ENCODE results near the gene EML1.

EML1 gene

GRCh38 chr14:99781853-99782610, 11.2 kb upstream of the EML1 start:
- DNase-seq: no peak

- no peak for DNase-seq
Observed at GRCh38 chr14:99784508-99784907, 8.7 kb upstream of the EML1 start.

GRCh38 chr14:99785426-99785825, 7.8 kb upstream of the EML1 start:
- DNase-seq: no peak

- no peak for DNase-seq
Observed at GRCh38 chr14:99786511-99786989, 6.7 kb upstream of the EML1 start.

- DNase-seq: no peak
Observed at GRCh38 chr14:99788713-99789112, 4.5 kb upstream of the EML1 start.

GRCh38 chr14:99789581-99789980, 3.6 kb upstream of the EML1 start:
- DNase-seq: no peak

DNA sequence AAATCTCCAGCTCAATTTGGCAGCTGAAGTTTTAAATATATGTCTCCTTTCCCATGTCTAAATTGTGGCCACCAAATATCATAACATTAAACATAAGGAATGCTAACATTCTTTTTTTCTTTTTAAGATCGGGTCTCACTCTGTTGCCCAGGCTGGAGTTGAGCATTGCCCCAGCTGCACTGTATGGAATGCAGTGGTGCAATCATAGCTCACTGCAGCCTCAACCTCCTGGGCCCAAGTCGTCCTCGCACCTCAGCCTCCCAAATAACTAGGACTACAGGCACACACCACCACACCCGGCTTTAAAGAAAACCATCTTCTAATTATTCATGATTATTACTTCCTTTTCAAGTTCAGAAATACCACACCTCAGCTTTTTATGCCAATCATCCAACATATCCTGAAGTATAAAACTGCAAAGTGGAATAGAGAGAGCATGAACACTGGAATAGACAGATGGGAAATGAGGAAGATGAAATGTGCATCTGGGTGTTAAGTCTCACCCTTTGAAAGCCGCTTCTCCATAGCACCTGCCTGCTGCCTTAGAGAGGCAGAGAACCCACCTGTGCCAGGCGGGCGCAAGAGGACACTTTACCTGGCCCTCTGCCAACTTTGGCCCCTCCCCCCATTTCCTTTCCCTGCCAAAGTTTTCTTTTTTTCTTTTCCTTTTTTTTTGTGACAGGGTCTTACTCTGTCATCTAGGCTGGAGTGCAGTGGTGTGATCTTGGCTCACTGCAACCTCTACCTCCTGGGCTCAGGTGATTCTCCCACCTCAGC, 2.8 kb upstream of the EML1 start:
- no peak for DNase-seq

DNA sequence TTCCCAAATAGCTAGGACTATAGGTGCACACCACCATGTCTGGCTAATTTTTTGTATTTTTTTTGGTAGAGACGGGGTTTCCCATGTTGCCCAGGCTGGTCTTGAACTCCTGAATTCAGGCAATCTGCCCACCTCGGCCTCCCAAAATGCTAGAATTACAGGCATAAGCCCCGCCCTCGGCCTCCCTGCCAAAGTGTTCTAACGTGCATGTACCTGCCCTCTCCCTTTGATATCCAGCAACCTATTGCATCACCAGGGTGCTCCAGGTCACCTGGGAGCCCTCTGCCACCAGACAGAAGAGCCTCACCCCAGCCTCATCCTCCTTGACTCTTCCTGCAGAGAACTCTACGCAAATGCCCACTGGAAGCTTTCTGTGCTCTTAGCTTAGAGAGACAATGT, 2.2 kb upstream of the EML1 start:
- DNase-seq: no peak

GRCh38 chr14:99791476-99792209, 1.6 kb upstream of the EML1 start:
- DNase-seq: no peak

DNA sequence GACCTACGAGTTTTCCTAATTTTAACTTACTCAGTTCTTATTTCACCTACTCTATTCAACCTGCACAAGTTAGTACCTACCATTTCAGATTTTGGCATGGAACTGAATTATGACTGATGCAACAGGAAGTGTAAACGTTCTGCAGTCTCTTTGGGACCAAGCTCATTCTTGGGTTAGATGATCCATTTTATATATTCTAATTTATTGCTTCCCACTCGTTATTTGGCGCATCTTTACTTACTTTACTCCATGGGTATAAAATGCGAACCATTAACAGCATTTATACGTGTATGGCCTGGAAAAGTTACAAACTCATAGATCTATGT, 1.0 kb upstream of the EML1 start:
- DNase-seq: no peak

GRCh38 chr14:99792551-99793212, 531 bp upstream of the EML1 start:
- peak; percentile 5 for DNase-seq

DNA sequence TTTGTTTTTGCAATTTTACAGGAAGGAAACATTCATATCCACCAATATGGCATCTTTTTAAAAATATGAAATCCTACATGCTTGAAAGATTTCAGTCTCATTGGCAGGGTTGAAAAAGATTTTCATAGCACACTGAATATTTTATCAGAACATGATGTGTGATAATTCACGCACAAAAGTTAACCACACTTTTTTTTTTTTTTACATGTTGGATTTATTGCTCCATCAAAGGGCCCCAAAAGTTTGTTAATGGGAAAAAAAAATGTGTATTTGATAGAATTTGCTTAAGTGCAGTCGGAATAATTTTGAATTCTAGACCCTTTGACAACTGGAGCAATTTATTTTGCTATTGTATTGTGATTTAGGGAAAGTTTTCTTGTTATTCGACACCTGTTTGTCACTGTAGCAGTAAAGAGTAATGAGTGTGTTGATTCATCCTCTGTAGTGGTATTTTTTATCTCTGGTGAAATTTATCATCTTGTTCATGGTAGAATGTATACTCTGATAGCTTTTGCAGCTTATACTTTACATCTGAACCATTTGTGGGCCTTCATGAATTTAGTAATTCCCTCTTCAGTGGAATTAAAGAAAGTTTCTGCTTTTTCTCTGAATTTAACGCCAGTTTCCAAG, 1.1 kb downstream of the EML1 start:
- no peak for DNase-seq

DNA sequence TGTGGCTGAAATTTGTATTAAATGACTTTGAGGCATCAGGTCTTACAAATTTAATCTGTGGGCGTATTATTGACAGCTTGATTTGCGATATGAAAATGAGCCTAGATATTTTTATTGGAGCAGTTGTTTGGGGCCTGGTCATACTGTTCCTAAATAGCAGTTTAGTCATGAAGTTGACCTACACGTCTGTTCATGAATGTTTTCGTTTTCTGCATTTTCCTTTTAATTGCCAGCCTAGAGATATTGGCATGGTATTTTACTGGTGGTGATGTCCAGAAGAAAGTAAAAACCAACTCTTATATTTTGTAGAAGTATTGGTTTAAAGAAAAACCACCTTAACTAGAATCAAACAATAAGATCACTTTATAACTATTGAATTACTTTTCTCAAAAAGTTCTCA, 1.8 kb downstream of the EML1 start:
- DNase-seq: no peak

- no peak for DNase-seq
Observed at GRCh38 chr14:99797231-99797630, 4.0 kb downstream of the EML1 start.

- DNase-seq: no peak
Observed at GRCh38 chr14:99800781-99801180, 7.6 kb downstream of the EML1 start.

GRCh38 chr14:99802301-99803105, 9.3 kb downstream of the EML1 start:
- no peak for DNase-seq

DNA sequence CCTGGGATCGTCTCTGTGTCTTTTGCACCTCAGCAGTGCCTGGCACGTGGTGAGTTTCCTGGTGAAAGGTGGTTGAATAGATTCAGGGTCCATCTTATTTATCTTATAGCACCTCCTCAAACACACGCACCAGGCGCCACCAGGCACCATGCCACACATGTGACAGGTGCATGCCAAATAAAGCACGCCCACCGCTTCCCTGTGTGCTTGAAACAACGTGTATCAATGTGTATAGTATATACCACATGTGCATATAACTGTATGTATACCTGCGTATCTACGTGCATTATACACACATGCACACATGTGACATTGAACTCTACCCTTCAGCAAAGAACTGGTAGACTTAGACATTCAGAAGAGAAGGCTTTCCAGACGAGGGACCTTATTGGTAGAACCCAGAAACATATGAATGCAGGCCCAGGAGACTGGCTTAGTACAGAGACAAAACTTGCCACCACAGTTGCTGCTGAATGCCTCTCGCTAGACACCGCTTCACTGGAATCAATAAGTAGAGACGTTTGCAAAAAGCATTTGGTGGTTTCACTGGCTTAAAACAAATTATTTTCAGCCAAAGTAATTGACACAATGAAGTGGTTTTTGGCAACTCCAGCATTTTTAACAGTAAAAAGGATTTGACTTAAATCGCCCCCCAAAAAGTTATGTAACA, 10.0 kb downstream of the EML1 start:
- no peak for DNase-seq

DNA sequence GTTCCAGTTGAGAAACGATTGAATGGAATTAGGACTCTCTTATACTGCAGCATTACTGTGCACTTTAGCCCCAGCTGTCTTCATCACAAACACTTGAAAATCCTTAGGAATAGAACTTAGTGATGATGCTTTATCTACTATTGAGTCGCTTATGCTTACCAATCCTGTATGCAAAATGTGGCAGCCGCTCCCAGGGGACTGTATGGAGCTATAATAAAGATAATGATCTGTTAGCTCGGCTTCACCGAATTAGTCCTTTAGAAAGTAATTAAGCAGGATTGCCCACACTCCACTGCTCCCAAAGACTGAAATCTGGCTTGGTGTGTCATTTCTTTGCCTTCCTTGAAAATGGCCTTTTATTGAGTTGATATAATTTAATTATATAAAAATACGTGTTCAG, 10.6 kb downstream of the EML1 start:
- no peak for DNase-seq

- DNase-seq: no peak
Observed at GRCh38 chr14:99805757-99806439, 12.7 kb downstream of the EML1 start.

GRCh38 chr14:99806836-99807235, 13.6 kb downstream of the EML1 start:
- no peak for DNase-seq
